GDM1 (cell line): ENCODE data around the gene OR51V1.
"Not testable (repeated sequence)": the region's sequence is repeated elsewhere in the genome, so short reads cannot be mapped to it uniquely, and the experiment has no call there.

Experiments
- DNase-seq: peaks from one replicate; lab custom pipeline; 2025; lab: John Stamatoyannopoulos, UW

OR51V1 gene

GRCh38 chr11:5230266-5230665, 29.8 kb upstream of the OR51V1 start:
- no peak for DNase-seq

GRCh38 chr11:5229796-5230195, 29.3 kb upstream of the OR51V1 start:
- no peak for DNase-seq

GRCh38 chr11:5229356-5229755, 28.9 kb upstream of the OR51V1 start:
- DNase-seq, result no peak

GRCh38 chr11:5228124-5228523, 27.6 kb upstream of the OR51V1 start:
- no peak for DNase-seq

DNA sequence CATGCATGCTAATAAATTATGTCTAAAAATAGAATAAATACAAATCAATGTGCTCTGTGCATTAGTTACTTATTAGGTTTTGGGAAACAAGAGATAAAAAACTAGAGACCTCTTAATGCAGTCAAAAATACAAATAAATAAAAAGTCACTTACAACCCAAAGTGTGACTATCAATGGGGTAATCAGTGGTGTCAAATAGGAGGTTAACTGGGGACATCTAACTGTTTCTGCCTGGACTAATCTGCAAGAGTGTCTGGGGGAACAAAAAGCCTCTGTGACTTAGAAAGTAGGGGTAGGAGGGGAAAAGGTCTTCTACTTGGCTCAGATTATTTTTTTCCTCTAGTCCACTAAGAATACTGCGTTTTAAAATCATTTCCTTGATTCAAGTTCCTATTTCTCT, 27.2 kb upstream of the OR51V1 start:
- DNase-seq, result no peak

- DNase-seq, result no peak
These were observed 26.3 kb upstream of the OR51V1 start, which contains the start of gene HBB for GRCh38 chr11:5226732-5227310. TSS of gene HBB (minus strand) at chr11:5227071. CDS start at chr11:5227021, 50 bp downstream.

DNA sequence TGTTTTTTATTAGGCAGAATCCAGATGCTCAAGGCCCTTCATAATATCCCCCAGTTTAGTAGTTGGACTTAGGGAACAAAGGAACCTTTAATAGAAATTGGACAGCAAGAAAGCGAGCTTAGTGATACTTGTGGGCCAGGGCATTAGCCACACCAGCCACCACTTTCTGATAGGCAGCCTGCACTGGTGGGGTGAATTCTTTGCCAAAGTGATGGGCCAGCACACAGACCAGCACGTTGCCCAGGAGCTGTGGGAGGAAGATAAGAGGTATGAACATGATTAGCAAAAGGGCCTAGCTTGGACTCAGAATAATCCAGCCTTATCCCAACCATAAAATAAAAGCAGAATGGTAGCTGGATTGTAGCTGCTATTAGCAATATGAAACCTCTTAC, 25.0 kb upstream of the OR51V1 start:
- DNase-seq, result no peak

DNA sequence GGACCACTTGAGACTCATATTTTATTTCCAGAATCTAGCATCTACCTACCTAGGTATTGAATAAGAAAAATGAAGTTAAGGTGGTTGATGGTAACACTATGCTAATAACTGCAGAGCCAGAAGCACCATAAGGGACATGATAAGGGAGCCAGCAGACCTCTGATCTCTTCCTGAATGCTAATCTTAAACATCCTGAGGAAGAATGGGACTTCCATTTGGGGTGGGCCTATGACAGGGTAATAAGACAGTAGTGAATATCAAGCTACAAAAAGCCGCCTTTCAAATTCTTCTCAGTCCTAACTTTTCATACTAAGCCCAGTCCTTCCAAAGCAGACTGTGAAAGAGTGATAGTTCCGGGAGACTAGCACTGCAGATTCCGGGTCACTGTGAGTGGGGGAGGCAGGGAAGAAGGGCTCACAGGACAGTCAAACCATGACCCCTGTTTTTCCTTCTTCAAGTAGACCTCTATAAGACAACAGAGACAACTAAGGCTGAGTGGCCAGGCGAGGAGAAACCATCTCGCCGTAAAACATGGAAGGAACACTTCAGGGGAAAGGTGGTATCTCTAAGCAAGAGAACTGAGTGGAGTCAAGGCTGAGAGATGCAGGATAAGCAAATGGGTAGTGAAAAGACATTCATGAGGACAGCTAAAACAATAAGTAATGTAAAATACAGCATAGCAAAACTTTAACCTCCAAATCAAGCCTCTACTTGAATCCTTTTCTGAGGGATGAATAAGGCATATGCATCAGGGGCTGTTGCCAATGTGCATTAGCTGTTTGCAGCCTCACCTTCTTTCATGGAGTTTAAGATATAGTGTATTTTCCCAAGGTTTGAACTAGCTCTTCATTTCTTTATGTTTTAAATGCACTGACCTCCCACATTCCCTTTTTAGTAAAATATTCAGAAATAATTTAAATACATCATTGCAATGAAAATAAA, 24.3 kb upstream of the OR51V1 start:
- peak; percentile 12 for DNase-seq

DNA sequence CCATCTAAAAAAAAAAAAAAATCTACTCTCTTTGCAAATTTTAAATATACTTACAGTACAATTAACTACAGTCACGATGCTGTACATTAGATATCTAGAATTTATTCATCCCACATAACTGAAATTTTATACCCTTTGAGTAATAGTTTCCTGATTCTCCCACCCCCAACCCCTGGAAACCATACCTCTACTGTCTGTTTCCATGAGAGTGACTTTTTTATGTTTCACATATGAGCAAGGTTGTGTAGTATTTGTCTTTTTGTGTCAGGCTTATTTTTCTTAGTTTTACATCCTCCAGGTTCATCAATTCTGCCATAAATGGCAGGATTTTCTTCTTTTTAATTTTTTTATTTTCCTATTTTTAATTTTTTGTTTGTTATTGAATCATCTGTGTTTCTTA, 23.2 kb upstream of the OR51V1 start:
- no peak for DNase-seq

GRCh38 chr11:5223146-5223545, 22.7 kb upstream of the OR51V1 start:
- DNase-seq, result no peak

DNA sequence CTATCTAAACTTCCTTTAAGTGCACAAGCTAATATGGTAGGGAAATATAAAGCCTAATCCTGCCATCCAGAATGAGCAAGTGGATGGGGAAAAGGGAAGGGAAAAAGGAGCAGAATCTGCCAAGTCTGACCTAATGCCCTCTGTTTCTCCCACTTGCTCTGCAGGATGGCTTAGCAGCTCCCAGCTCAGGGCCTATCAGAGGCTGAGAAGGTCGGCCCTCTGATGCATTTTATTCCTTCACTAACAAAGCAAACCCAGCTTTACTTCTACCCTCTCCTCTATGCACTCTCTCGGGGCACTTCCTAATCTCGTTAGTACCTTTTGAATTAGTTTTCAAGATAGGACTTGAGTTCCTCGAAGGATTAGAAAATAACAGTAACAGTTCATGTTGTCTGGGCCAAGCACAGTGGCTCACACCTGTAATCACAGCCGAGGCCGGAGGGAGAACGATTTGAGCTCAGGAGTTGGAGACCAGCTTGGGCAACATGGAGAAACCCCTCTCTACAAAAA, 9.9 kb upstream of the OR51V1 start:
- no peak for DNase-seq

GRCh38 chr11:5204787-5205186, 4.3 kb upstream of the OR51V1 start:
- DNase-seq, result peak; percentile 52

DNA sequence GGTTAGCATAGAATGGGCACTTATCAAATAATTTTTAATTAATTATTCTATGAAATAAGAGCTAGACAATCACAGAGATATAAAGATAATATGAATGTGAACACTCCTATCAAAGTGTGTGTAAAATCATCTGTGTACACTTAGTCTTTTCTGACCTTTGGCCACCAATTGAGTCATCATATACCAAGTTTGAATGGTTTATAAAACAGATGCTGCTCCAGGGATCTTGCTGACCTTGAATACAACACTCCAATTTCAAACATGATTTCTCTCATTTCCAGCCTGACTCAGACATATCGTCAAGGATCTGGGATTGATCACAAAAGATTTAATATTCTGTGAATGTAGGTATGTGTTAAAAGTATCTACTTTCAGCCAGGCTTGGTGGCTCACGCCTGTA, 2.9 kb upstream of the OR51V1 start:
- no peak for DNase-seq

- no peak for DNase-seq
These were observed 2.2 kb downstream of the OR51V1 start for GRCh38 chr11:5198285-5198684.

- no peak for DNase-seq
These were observed 2.9 kb downstream of the OR51V1 start for GRCh38 chr11:5197536-5197935.

DNA sequence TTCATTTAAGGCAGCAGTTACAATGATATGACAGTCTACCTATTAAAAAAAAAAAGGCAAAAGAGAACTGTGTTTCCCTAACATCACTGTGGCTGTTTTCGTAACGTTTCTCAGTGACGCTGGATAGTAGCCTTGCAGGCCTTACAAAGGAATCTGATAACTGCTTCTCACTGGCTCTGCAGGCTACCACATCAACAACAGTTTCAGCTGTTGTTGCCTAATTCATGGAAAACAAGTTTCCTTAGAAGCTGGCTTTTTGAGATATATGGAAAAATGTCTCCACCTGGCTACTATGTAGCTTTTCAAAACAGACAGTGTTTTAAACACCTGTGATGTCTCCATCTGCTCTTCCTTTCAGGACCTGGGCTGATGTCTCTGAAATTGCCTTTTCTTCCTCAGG, 3.8 kb downstream of the OR51V1 start:
- no peak for DNase-seq

DNA sequence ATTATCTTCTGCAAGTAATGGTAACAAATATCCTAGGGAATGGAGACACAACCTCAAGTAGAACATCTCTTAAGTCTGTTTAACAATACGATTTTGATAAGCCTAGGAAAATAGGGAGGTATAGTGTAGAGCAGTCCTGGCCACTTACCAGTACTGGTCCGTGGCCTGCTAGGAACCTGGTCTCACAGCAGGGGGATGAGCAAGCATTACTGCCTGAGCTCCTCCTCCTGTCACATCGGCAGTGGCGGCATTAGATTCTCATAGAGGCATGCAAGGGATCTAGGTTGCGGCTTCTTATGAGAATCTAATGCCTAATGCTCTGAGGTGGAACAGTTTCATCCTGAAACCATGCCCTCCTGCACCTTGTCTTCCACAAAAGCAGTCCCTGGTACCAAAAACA, 4.4 kb downstream of the OR51V1 start:
- no peak for DNase-seq

DNA sequence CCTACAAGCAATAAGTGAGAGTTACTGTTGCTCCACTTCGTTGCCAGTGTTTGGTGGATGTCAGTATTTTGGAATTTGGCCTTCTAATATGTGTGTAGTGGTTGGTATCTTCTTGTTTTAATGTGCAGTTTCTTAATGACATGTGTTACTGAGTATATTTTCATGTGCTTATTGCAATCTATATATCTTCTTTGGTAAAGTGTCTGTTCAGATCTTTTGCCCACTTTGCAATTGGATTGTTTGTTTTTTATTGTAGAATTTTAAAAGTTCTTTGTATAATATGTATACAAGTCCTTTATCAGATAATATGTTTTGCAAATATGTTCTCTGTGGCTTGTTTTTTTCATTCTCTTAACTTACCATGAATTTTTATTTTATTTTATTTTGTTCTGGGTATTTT, 7.7 kb downstream of the OR51V1 start:
- DNase-seq, result no peak

DNA sequence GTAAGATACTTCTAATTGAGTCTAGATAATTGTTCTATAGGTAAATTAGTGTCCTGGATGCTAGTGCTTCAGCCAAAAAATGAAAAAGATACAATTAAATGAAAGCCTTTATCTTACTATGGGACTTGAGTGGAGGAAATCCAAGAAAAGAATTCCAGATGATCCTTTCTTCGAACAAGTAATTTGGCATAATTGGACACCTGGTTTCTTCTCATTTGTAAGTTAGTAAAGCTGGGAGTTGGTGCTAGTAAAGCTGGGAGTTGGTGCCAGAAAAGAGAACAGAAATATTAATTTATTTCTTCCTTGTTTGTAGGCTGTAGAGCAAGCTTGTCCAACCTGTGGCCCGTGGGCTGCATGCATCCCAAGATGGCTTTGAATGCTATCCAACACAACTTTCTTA, 12.3 kb downstream of the OR51V1 start:
- no peak for DNase-seq

DNA sequence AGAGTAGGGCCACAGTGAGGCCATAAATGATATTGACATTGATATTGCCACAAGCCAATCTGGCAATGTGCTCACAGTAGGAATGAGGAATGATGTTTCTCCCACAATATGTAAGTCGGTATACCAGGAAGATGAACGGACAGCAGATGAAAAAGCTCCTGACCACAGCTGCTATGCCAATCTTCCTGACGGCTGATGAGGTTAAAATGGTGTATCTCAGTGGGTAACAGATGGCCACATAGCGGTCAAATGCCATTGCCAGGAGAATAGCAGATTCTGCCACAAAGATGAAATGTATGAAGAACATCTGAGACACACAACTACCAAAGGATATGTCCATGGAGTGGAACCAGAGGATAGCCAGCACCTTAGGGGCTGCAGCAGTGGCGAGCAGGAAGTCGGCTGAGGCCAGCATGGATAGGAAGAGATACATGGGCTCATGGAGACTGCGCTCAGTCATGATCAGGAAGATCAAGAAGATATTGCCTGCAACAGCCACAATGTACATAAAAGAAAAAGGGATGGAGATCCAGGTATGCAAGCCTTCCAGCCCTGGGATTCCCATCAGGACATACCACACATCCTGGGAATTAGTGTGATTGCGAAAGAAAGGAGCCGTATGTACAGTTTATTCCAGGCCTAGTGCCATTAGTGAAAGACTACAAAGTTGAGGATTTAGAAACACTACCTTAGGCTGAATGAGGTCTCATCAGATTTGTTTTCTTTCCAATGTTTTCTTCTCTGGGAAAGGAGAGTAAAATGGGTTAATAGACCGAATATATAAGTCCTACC, 22.2 kb downstream of the OR51V1 start:
- no peak for DNase-seq

GRCh38 chr11:5174934-5175333, 25.5 kb downstream of the OR51V1 start:
- no peak for DNase-seq

DNA sequence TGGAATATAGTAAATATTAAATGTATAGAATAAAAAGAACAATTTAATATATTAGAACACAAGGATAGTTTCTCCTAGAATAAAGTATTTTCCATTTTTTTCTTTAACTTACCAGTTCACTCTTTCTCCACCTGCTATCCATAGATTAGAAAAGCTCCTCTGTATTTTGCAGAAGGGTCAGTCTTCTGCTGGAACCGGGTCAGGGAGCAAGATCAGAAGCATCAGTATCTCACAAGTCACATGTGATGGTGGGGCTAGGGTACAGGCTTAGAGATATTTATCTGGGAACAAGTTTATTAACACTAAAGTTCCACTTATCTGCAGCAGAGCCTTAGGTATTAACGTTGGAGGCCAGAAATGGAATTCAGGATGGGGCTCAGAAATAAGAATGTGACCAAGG, 28.6 kb downstream of the OR51V1 start:
- no peak for DNase-seq

- not testable (repeated sequence) for DNase-seq
These were observed 34.6 kb downstream of the OR51V1 start for GRCh38 chr11:5165898-5166297.
